Cardiac septum (tissue), 1 donor: Measurements from ENCODE around the gene LRRN2. TPM values are rescaled to one million over a fixed set of nuclear protein-coding genes. Genes with fewer than 3 reads are reported as not detected.

Source experiments
- DNase-seq: peaks from one replicate; pipeline ENCODE4 v3.0.0-alpha.2; 2020; ENCODE audit warnings: low spot score
- intact Hi-C: fragments of 100-400 bp; cut with DNase I; formaldehyde crosslinking; loops from one replicate; pipeline ENCODE4 v1.14.0; 2022
- total RNA-seq: library from RNA; stranded (reverse); fragmentation: NEBNext Ultra II Directional; extraction: Animal tissue kit (Norgen Biotek cat#: 25700); gene quantifications from one replicate; pipeline ENCODE4 v1.2.1, GENCODE V29; 2021
- donor health status: DM: no; HTN: no; CAD: no.

LRRN2 gene
- total RNA-seq, 1 donor from 2014 or later: 1.6 TPM

GRCh38 chr1:204617256-204618147 lies 68.0 kb downstream of the LRRN2 start:
- intact Hi-C loops: no loop called here
- no peak for DNase-seq

- DNase-seq: no peak
- intact Hi-C loops: no loop called here
Measured at GRCh38 chr1:204616641-204617040, 68.9 kb downstream of the LRRN2 start.

- intact Hi-C loops: no loop called here
- DNase-seq: no peak
Measured at GRCh38 chr1:204615881-204616280, 69.7 kb downstream of the LRRN2 start.

- intact Hi-C loops: no loop called here
- DNase-seq: no peak
Measured at GRCh38 chr1:204613636-204614035, 71.9 kb downstream of the LRRN2 start.

- intact Hi-C loops: no loop called here
- no peak for DNase-seq
Measured at GRCh38 chr1:204612326-204612725, 73.2 kb downstream of the LRRN2 start.

- DNase-seq: no peak
- intact Hi-C loops: no loop called here
Measured at GRCh38 chr1:204611036-204611435, 74.5 kb downstream of the LRRN2 start.

- no peak for DNase-seq
- intact Hi-C loops: no loop called here
Measured at GRCh38 chr1:204607910-204608309, 77.6 kb downstream of the LRRN2 start.

- intact Hi-C loops: no loop called here
- no peak for DNase-seq
Measured at GRCh38 chr1:204605791-204606190, 79.7 kb downstream of the LRRN2 start.

GRCh38 chr1:204602871-204603542 lies 82.5 kb downstream of the LRRN2 start:
- no peak for DNase-seq
- intact Hi-C loops: no loop called here

- intact Hi-C loops: no loop called here
- no peak for DNase-seq
Measured at GRCh38 chr1:204602111-204602579, 83.4 kb downstream of the LRRN2 start.

GRCh38 chr1:204600968-204601367 lies 84.6 kb downstream of the LRRN2 start:
- intact Hi-C loops: no loop called here
- no peak for DNase-seq

- intact Hi-C loops: no loop called here
- DNase-seq: no peak
Measured at GRCh38 chr1:204600203-204600602, 85.3 kb downstream of the LRRN2 start.

- DNase-seq: no peak
- intact Hi-C loops: no loop called here
Measured at GRCh38 chr1:204599596-204599995, 85.9 kb downstream of the LRRN2 start.

- no peak for DNase-seq
- intact Hi-C loops: no loop called here
Measured at GRCh38 chr1:204599098-204599497, 86.4 kb downstream of the LRRN2 start.

GRCh38 chr1:204598319-204598969 lies 87.1 kb downstream of the LRRN2 start:
- DNase-seq: no peak
- intact Hi-C loops: no loop called here

GRCh38 chr1:204592246-204592948 lies 93.1 kb downstream of the LRRN2 start:
- intact Hi-C loops: no loop called here
- DNase-seq: no peak

GRCh38 chr1:204591473-204592090 lies 94.0 kb downstream of the LRRN2 start:
- intact Hi-C loops: no loop called here
- DNase-seq: no peak

- intact Hi-C loops: no loop called here
Measured at GRCh38 chr1:204589409-204590038, 96.0 kb downstream of the LRRN2 start.

GRCh38 chr1:204588826-204589225 lies 96.7 kb downstream of the LRRN2 start:
- no peak for DNase-seq
- intact Hi-C loops: no loop called here

More at GRCh38 chr1:204589409-204590038, 96.0 kb downstream of the LRRN2 start:
- no peak for DNase-seq
